IPS DF 6.9 (cell line): ENCODE measurements around the gene MBNL1.

Experiments
- DNase-seq: peaks from one replicate; pipeline ENCODE4 v3.0.0-alpha.2; 2013; ENCODE audit warnings: low read depth, low spot score
- H3K27ac ChIP-seq: one replicate; pipeline ENCODE4 v1.5.1; 2013; ENCODE audit warnings: low read length, control low read depth
- H3K27me3 ChIP-seq: 2 replicates; pipeline ENCODE4 v1.6.1; 2013; ENCODE audit warnings: mild to moderate bottlenecking, low read length; ENCODE audit not compliant: control insufficient read depth, insufficient read depth
- H3K36me3 ChIP-seq: 2 replicates; pipeline ENCODE4 v1.6.1; 2013; ENCODE audit warnings: low read length; ENCODE audit not compliant: control insufficient read depth, insufficient read depth
- H3K4me1 ChIP-seq: 2 replicates; pipeline ENCODE4 v1.6.1; 2013; ENCODE audit warnings: low read length; ENCODE audit not compliant: control insufficient read depth, insufficient read depth
- H3K4me3 ChIP-seq: 2 replicates; pipeline ENCODE4 v1.5.1; 2013; ENCODE audit warnings: mild to moderate bottlenecking, low read length
- H3K9me3 ChIP-seq: 2 replicates; pipeline ENCODE4 v1.6.1; 2013; ENCODE audit warnings: low read length, inconsistent platforms; ENCODE audit not compliant: control insufficient read depth, insufficient read depth
- WGBS: extraction: QIAGEN DNeasy Blood & Tissue Kit; methylation state at CpG from one replicate; pipeline ENCODE4 v1.1.7; 2013; ENCODE audit warnings: mixed read lengths, missing lambda C conversion rate; ENCODE audit not compliant: insufficient read length, insufficient coverage; 5-methylcytosine and 5-hydroxymethylcytosine counted together

The MBNL1 gene

GRCh38 chr3:152443212-152444023, 174.7 kb downstream of the MBNL1 start:
- H3K9me3 ChIP-seq = no peaks in the 10 kb centered on the region
- no peak overlapping the region for H3K27ac ChIP-seq
- H3K36me3 ChIP-seq = no peaks in the 10 kb centered on the region
- no peaks in the 10 kb centered on the region for H3K27me3 ChIP-seq
- no CpG with 5 or more reads among the region's 3 CpGs for WGBS
- H3K4me3 ChIP-seq = no peak overlapping the region
- no peak for DNase-seq
- no peaks in the 10 kb centered on the region for H3K4me1 ChIP-seq

- Histone ChIP-seq H3K36me3 (no peaks in the 10 kb centered on the region), H3K27ac (no peak overlapping the region), H3K9me3 (no peaks in the 10 kb centered on the region), H3K27me3 (no peaks in the 10 kb centered on the region), H3K4me1 (no peaks in the 10 kb centered on the region), H3K4me3 (no peak overlapping the region)
- whole genome bisulfite sequencing = no CpG with 5 or more reads among the region's 8 CpGs
- DNase-seq = no peak
Observed at GRCh38 chr3:152444029-152444641, 175.4 kb downstream of the MBNL1 start.

GRCh38 chr3:152445212-152445611, 176.5 kb downstream of the MBNL1 start:
- no peak overlapping the region for H3K27ac ChIP-seq
- no peaks in the 10 kb centered on the region for H3K27me3 ChIP-seq
- no peak for DNase-seq
- H3K9me3 ChIP-seq = no peaks in the 10 kb centered on the region
- H3K36me3 ChIP-seq = no peaks in the 10 kb centered on the region
- no peaks in the 10 kb centered on the region for H3K4me1 ChIP-seq
- WGBS = no CpG with 5 or more reads among the region's 6 CpGs
- no peak overlapping the region for H3K4me3 ChIP-seq

- no peaks in the 10 kb centered on the region for H3K36me3 ChIP-seq
- no peak overlapping the region for H3K27ac ChIP-seq
- DNase-seq = no peak
- H3K9me3 ChIP-seq = no peaks in the 10 kb centered on the region
- no CpG with 5 or more reads among the region's 7 CpGs for WGBS
- no peak overlapping the region for H3K4me3 ChIP-seq
- no peaks in the 10 kb centered on the region for H3K4me1 ChIP-seq
- H3K27me3 ChIP-seq = no peaks in the 10 kb centered on the region
Observed at GRCh38 chr3:152446495-152446894, 177.8 kb downstream of the MBNL1 start.

GRCh38 chr3:152447511-152447910, 178.8 kb downstream of the MBNL1 start:
- no CpG with 5 or more reads among the region's 3 CpGs for WGBS
- H3K27me3 ChIP-seq = no peaks in the 10 kb centered on the region
- no peaks in the 10 kb centered on the region for H3K36me3 ChIP-seq

GRCh38 chr3:152448091-152448490, 179.4 kb downstream of the MBNL1 start:
- Histone ChIP-seq H3K4me1 (no peaks in the 10 kb centered on the region), H3K27ac (no peak overlapping the region), H3K36me3 (no peaks in the 10 kb centered on the region), H3K4me3 (no peak overlapping the region), H3K9me3 (no peaks in the 10 kb centered on the region), H3K27me3 (no peaks in the 10 kb centered on the region)
- WGBS = no CpG with 5 or more reads among the region's 1 CpG
- no peak for DNase-seq

More at GRCh38 chr3:152447511-152447910, 178.8 kb downstream of the MBNL1 start:
- Histone ChIP-seq H3K4me1 (no peaks in the 10 kb centered on the region), H3K9me3 (no peaks in the 10 kb centered on the region), H3K4me3 (no peak overlapping the region), H3K27ac (no peak overlapping the region)
- no peak for DNase-seq

- H3K27ac ChIP-seq = no peak overlapping the region
- no peak overlapping the region for H3K4me3 ChIP-seq
- DNase-seq = no peak
- WGBS = no CpG with 5 or more reads among the region's 1 CpG
- no peaks in the 10 kb centered on the region for H3K27me3 ChIP-seq
- no peaks in the 10 kb centered on the region for H3K36me3 ChIP-seq
- H3K4me1 ChIP-seq = no peaks in the 10 kb centered on the region
- no peaks in the 10 kb centered on the region for H3K9me3 ChIP-seq
Observed at GRCh38 chr3:152452318-152452717, 183.6 kb downstream of the MBNL1 start.

GRCh38 chr3:152454076-152454875, 185.5 kb downstream of the MBNL1 start:
- H3K36me3 ChIP-seq = no peaks in the 10 kb centered on the region

GRCh38 chr3:152455989-152456388, 187.3 kb downstream of the MBNL1 start:
- no CpG with 5 or more reads among the region's 8 CpGs for WGBS
- no peaks in the 10 kb centered on the region for H3K36me3 ChIP-seq
- H3K4me3 ChIP-seq = no peak overlapping the region
- H3K9me3 ChIP-seq = no peaks in the 10 kb centered on the region
- H3K4me1 ChIP-seq = peaks cover 2% of the 10 kb centered on the region; the same call in 1 of the 2 replicates
- DNase-seq = no peak
- H3K27me3 ChIP-seq = no peaks in the 10 kb centered on the region
- no peak overlapping the region for H3K27ac ChIP-seq

More at GRCh38 chr3:152454076-152454875, 185.5 kb downstream of the MBNL1 start:
- WGBS = no CpG with 5 or more reads among the region's 6 CpGs
- no peaks in the 10 kb centered on the region for H3K27me3 ChIP-seq
- no peak for DNase-seq
- no peak overlapping the region for H3K27ac ChIP-seq
- H3K4me1 ChIP-seq = no peaks in the 10 kb centered on the region
- H3K9me3 ChIP-seq = no peaks in the 10 kb centered on the region
- no peak overlapping the region for H3K4me3 ChIP-seq
